Activated B cell treated with CpG ODN at 0.5 μM for 24 hours (primary cell): Measurements from ENCODE around the gene FUBP1. TPM values are rescaled to one million over a fixed set of nuclear protein-coding genes. Genes with fewer than 3 reads are reported as not detected.
A peak's percentile ranks its signal among the peaks of the same experiment; 100 is the strongest.

Experiments
- ATAC-seq: fragments of 200-7000 bp; cut with Tn5 transposase; one replicate; pipeline ENCODE4 v1.10.0; 2021; ENCODE audit warnings: low read depth, mild to moderate bottlenecking, moderate library complexity
- CTCF ChIA-PET: fragments of 350-600 bp; sonication (Branson Sonifier 250); formaldehyde crosslinking; loops from one replicate; lab custom pipeline; 2021; ENCODE audit warnings: antibody characterized with exemption; lab: Charles Lee
- POLR2A ChIA-PET: fragments of 350-600 bp; sonication (Branson Sonifier 250); formaldehyde crosslinking; loops from one replicate; lab custom pipeline; 2021; ENCODE audit warnings: antibody characterized with exemption; lab: Charles Lee
- DNase-seq: peaks from one replicate; pipeline ENCODE4 v3.0.0; 2022
- H3K27ac Mint-ChIP-seq: one replicate; pipeline ENCODE4 v1.8.0; 2020; ENCODE audit warnings: mixed read lengths
- H3K27me3 Mint-ChIP-seq: one replicate; pipeline ENCODE4 v1.8.0; 2021; ENCODE audit warnings: mixed read lengths
- H3K36me3 Mint-ChIP-seq: one replicate; pipeline ENCODE4 v1.8.0; 2021; ENCODE audit warnings: low read depth, mixed read lengths
- H3K4me1 Mint-ChIP-seq: one replicate; pipeline ENCODE4 v1.8.0; 2021; ENCODE audit warnings: mixed read lengths
- H3K4me3 Mint-ChIP-seq: one replicate; pipeline ENCODE4 v1.8.0; 2020; ENCODE audit warnings: mild to moderate bottlenecking, mixed read lengths
- H3K9me3 Mint-ChIP-seq: one replicate; pipeline ENCODE4 v1.8.0; 2020; ENCODE audit warnings: mixed read lengths
- CTCF ChIP-seq: fragments of 200-600 bp; IDR thresholded peaks from one replicate; pipeline ENCODE4 v1.8.0; 2022; ENCODE audit warnings: antibody characterized with exemption, mild to moderate bottlenecking
- intact Hi-C: fragments of 100-400 bp; cut with micrococcal nuclease; formaldehyde crosslinking; loops from one replicate; pipeline ENCODE4 v1.15.1; 2024
- total RNA-seq: library from RNA; stranded (reverse); gene quantifications from 2 replicates; pipeline ENCODE4 v1.2.3, GENCODE V29; 2022

The FUBP1 gene
- total RNA-seq, 1 donor from 2014 or later = 282 TPM

- ChIA-PET CTCF (interaction anchor here (0.8 to 2.1 kb wide), 2 partner anchors 27 to 136 kb away, joined by 3 to 11 read pairs; partner anchors contain the start of gene DNAJB4), POLR2A (interaction anchor here (0.5 to 7.9 kb wide), 18 partner anchors 8 to 1625 kb away, joined by 3 to 355 read pairs (median 4); partner anchors contain the start of genes DNAJB4, MIGA1, USP33 and ZZZ3)
- no peak overlapping the region for H3K27ac Mint-ChIP-seq
- H3K4me1 Mint-ChIP-seq = peaks cover 34% of the 10 kb centered on the region
- no peaks in the 10 kb centered on the region for H3K27me3 Mint-ChIP-seq
- intact Hi-C loops = loop anchor here (2.0 to 10.0 kb wide), 3 partner anchors 16 to 1904 kb away; partner anchors contain the start of gene ST6GALNAC3
- ATAC-seq = peak; percentile 53
- DNase-seq = peak; percentile 25
- H3K36me3 Mint-ChIP-seq = peaks cover 32% of the 10 kb centered on the region
- no peak overlapping the region for H3K4me3 Mint-ChIP-seq
- no peak for TF ChIP-seq CTCF
- no peaks in the 10 kb centered on the region for H3K9me3 Mint-ChIP-seq
Observed at GRCh38 chr1:77978293-77978968, 441 bp downstream of the FUBP1 start.

GRCh38 chr1:77977989-77978292, 931 bp downstream of the FUBP1 start:
- ATAC-seq (no peak), DNase-seq (no peak)
- H3K27me3 Mint-ChIP-seq = no peaks in the 10 kb centered on the region
- intact Hi-C loops = loop anchor here (2.0 to 10.0 kb wide), 3 partner anchors 15 to 1903 kb away; partner anchors contain the start of gene ST6GALNAC3
- CTCF ChIA-PET = interaction anchor here (2.1 kb wide), 1 partner anchor 27 kb away, joined by 11 read pairs; the partner anchor contains the start of gene DNAJB4
- no peaks in the 10 kb centered on the region for H3K9me3 Mint-ChIP-seq
- TF ChIP-seq CTCF = no peak
- peaks cover 38% of the 10 kb centered on the region for H3K4me1 Mint-ChIP-seq
- POLR2A ChIA-PET = interaction anchor here (0.7 to 7.9 kb wide), 12 partner anchors 9 to 295 kb away, joined by 3 to 355 read pairs (median 8); partner anchors contain the start of genes DNAJB4, MIGA1 and ZZZ3
- no peak overlapping the region for H3K27ac Mint-ChIP-seq
- H3K36me3 Mint-ChIP-seq = peaks cover 33% of the 10 kb centered on the region
- H3K4me3 Mint-ChIP-seq = no peak overlapping the region

GRCh38 chr1:77976433-77977076, 2.3 kb downstream of the FUBP1 start:
- H3K4me3 Mint-ChIP-seq = no peak overlapping the region
- intact Hi-C loops = loop anchor here (10.0 kb wide), 1 partner anchor 1902 kb away; the partner anchor contains the start of gene ST6GALNAC3
- no peak for ATAC-seq
- H3K36me3 Mint-ChIP-seq = peaks cover 36% of the 10 kb centered on the region
- POLR2A ChIA-PET = interaction anchor here (0.6 to 7.9 kb wide), 4 partner anchors 10 to 67 kb away, joined by 3 to 355 read pairs (median 4); partner anchors contain the start of gene DNAJB4
- H3K4me1 Mint-ChIP-seq = peaks cover 43% of the 10 kb centered on the region
- H3K27ac Mint-ChIP-seq = no peak overlapping the region
- TF ChIP-seq CTCF = no peak
- no peaks in the 10 kb centered on the region for H3K9me3 Mint-ChIP-seq
- CTCF ChIA-PET = no interaction called here
- H3K27me3 Mint-ChIP-seq = no peaks in the 10 kb centered on the region
- no peak for DNase-seq

GRCh38 chr1:77975907-77976306, 3.0 kb downstream of the FUBP1 start:
- no peaks in the 10 kb centered on the region for H3K9me3 Mint-ChIP-seq
- ChIA-PET POLR2A (interaction anchor here (0.7 to 7.9 kb wide), 4 partner anchors 9 to 211 kb away, joined by 3 to 355 read pairs (median 4); partner anchors contain the start of gene DNAJB4), CTCF (interaction anchor here (1.0 to 1.3 kb wide), 2 partner anchors 138 to 150 kb away, joined by 3 to 7 read pairs; no protein-coding TSS in a partner anchor)
- H3K36me3 Mint-ChIP-seq = peaks cover 42% of the 10 kb centered on the region
- DNase-seq (no peak), ATAC-seq (no peak)
- peak overlapping the region; percentile 59 for H3K27ac Mint-ChIP-seq
- H3K27me3 Mint-ChIP-seq = no peaks in the 10 kb centered on the region
- H3K4me1 Mint-ChIP-seq = peaks cover 48% of the 10 kb centered on the region
- intact Hi-C loops = loop anchor here (10.0 kb wide), 1 partner anchor 1901 kb away; the partner anchor contains the start of gene ST6GALNAC3
- peak overlapping the region; percentile 73 for H3K4me3 Mint-ChIP-seq
- no peak for TF ChIP-seq CTCF
